NK-92 (cell line): ENCODE data around the gene B4GALNT1.
"Not testable (repeated sequence)": the region's sequence is repeated elsewhere in the genome, so short reads cannot be mapped to it uniquely, and the experiment has no call there.

Experiments
- DNase-seq: peaks from one replicate; lab custom pipeline; 2025; ENCODE audit not compliant: unreplicated experiment; lab: John Stamatoyannopoulos, UW

The B4GALNT1 gene

DNA sequence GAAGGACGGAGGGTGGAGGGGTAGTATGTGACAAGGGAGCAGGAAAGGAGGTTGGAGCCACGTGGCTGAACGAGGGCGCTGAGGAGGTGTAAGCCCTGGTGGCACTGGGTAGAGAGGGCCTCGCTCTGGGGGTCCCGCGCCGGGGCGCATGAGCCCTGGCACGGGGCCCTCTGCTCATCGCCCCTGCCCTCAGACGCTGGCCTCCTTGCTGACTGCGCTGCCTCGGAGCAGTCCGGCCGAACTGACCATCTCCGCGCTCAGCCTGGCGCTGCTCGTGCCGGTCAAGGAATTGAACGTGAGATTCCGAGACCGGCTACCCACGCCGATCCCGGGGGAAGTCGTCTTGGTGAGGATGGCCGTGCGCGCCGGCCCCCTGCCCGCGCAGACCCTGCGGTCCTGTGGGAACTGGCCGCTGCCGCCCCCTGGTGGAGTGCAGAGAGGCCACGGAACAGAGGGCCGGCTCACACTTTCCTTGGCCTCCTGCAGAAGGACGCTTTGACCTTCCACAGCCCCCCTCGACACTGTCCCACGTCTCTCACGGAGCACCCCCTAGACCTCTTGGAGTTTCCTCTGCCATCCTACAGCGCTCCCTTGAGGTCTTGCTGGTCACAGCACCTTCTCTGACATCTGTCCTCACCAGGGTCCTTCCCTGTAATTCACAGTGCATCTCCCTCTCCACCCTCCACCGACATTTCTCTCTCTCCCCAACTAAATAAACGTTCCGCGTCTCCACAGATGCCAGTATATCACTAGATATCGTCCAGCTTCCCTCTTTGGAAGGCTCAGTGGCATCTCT lies 11.3 kb downstream of the B4GALNT1 start:
- DNase-seq, result no peak

- DNase-seq, result no peak
Observed at GRCh38 chr12:57620936-57621496, 12.0 kb downstream of the B4GALNT1 start.

- DNase-seq, result no peak
Observed at GRCh38 chr12:57620245-57620935, 12.6 kb downstream of the B4GALNT1 start.

- DNase-seq, result no peak
Observed at GRCh38 chr12:57619434-57620244, 13.4 kb downstream of the B4GALNT1 start.

GRCh38 chr12:57618966-57619433 lies 14.0 kb downstream of the B4GALNT1 start:
- no peak for DNase-seq

GRCh38 chr12:57618431-57618830 lies 14.6 kb downstream of the B4GALNT1 start:
- DNase-seq, result not testable (repeated sequence)

DNA sequence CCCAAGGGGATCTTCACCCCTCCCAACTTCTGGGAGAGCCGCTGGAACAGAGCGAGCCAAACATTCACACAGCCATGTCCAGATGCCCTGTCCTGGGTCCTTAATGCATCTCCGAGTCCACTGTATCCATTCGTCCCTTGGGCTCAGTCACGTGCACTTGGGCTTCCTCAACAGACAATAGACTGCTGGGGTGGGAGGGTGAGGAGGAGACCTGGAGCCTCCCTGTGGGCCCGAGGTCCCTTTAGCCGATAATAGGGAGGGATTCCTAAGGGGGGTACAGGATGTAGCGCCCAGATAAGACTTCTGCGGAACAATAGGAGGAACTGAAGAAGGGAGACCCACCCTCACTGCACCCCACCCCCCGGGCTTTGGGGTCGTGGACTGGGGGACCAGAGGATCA lies 15.1 kb downstream of the B4GALNT1 start:
- no peak for DNase-seq

- DNase-seq, result no peak
Observed at GRCh38 chr12:57616383-57617101, 16.5 kb downstream of the B4GALNT1 start.

- no peak for DNase-seq
Observed at GRCh38 chr12:57615637-57616036, 17.4 kb downstream of the B4GALNT1 start.

DNA sequence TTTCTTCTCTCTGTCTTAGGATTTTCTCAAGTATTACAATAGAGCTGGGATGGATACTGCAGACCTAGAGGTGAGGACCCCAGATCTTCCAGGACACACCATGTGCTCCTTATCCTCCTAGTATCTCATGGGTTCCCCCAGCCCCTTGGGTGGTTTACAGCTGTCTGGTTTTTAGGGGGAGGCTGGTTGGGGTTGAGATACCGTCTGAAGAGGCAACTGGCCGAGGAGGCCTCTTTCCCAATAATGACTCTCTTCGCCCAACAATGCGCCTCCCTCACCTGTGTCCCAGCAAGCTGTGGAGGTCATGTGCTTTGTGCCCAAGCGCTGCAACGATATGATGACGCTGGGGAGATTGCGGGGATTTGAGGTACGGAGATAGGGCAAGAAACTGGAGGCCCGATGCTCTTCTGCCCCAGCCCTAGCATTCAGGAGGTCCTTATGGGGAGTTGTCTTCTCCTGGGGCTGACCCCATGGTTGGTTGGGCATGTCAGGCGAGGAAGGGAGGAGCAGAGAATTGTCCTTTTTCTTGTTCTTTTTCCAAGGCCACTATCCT lies 18.0 kb downstream of the B4GALNT1 start:
- no peak for DNase-seq

DNA sequence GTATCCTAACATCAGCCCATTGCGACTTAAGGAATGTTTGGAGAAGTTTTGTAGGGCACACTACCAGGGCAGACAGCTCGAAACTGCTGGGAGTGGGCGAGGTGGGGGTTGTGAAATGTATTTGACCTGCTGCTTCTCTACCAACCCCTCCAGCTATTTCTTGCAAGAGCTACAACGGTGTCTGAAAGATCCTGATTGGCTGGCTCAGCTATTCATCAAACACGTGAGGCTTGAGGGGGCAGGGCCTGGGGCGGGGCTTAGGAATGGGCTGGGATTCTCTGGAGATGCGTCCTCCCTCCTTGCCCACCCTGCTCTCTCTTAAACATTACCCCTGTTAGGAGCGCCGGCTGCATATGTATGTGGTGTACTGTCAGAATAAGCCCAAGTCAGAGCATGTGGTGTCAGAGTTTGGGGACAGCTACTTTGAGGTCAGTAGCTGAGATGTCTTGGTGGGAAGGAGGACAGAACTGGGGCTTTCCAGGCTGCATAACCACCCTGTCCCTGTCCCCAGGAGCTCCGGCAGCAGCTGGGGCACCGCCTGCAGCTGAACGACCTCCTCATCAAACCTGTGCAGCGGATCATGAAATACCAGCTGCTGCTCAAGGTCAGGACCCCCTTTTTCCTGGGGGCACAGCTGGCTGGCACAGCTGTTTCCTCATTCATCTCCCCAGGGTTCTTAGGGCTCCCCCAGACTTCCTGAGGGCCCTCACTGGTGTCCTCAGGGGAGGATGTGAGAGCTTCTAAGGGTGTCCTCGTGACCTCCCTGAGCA lies 18.6 kb downstream of the B4GALNT1 start:
- DNase-seq, result no peak

- DNase-seq, result no peak
Observed at GRCh38 chr12:57613427-57614109, 19.4 kb downstream of the B4GALNT1 start.

DNA sequence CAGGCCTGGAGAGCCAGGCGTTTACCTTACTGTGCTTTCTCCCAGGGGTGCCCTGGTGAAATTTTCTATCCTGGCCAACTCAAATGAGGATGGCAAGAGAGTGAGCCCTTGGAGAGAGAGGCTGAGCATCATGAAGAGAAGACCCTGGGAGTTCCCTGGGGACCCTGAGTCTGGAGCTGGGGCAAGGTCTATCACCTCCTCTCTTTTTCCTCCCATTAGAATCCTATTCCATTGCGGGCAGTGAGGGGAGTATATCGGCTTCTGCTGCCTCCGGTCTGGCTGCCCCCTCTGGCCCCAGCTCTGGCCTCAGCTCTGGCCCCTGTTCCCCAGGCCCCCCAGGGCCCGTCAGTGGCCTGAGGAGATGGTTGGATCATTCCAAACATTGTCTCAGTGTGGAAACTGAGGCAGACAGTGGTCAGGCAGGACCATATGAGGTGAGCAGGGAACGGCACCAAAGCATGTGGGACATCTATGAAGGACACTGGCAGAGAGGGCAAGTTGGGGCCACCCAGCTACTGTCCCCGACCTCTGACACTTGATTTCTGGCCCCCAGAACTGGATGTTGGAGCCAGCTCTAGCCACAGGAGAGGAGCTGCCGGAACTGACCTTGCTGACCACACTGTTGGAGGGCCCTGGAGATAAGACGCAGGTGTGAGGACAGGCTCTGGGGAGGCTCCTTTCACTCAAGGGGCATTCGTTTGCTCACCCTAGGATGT lies 20.1 kb downstream of the B4GALNT1 start:
- no peak for DNase-seq

DNA sequence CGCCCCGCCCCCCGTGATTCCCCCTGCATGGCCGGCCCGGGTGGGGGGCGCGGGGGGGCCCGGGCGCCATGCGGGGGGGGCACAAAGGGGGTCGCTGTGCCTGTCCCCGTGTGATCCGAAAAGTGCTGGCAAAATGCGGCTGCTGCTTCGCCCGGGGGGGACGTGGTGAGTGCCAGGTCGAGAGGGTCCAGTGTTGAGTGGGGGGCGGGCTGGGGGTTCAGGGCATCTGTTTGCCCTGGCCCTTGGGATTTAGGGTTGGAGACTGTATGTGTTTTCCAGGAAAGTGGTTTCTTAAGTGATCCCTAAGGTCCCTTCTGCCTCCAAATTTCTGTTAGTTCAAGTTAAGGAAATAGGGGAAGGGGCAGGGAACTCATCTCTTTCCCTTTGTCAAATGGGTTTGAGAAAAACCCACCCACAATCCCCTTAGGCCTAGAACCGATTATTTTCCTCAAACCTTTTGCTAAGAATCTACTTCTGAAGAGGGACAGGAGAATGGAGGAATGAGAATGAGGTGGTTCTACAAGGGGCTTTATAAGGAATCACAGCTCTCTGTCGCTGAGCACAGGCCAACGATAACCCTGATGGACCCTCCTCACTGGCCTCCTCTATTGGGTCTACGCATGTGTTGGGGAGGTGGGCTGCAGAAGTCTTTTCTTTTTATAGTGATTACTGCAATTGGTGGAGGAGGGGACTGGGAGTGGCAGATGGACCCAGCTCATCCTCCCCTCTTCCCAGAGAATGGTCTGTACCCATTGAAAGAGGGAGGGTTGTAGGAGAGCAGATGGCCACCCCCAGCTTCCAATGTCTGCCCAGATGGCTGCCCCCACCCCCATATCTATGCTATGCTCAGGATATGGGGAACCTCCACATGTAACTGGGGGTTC lies 20.9 kb downstream of the B4GALNT1 start:
- DNase-seq, result no peak

DNA sequence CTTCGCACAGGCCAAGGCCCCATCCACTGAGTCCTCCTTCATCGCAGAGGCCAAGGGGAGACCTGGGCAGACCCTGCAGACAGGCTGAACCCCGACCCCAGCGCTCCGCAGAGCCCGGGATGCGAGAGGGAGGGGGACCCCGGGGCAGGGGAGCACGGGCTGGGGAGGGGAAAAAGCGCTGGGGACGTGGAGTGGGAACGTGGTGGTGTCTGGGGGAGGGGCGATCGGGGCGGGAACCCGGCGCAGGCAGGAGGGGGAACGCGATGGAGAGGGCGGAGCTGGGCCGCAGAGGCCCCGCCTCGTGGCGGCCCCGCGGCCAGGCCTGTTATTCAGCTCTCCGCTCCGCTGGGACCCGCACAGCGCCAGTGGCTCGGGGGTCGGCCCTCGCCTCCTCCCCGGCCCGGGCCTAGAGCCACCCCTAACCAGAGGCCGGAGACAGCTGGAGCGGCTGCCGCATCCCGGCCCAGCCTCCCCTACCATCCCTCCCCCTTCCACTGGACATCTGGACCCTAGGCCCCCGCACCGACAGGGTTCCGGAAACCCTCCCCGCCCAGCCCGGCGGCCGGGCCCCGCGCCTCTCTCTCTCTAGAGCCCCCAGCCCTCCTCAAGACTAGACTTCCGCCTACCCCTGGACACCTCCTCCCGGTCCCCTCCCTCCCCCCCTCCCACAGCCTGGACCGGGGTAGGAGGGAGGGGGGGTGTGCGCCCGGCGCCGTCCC lies 21.7 kb downstream of the B4GALNT1 start, which contains the start of gene ARHGEF25:
TSS of gene ARHGEF25 (plus strand) at position 328 of the 719 bp plus-strand sequence. CDS start 460 bp downstream, outside the sequence.
- no peak for DNase-seq

- no peak for DNase-seq
Observed at GRCh38 chr12:57610554-57611107, 22.4 kb downstream of the B4GALNT1 start.
